H1 (cell line): ENCODE measurements around the gene HSDL2.

Experiments
- BRCA1 ChIP-seq: IDR thresholded peaks from 2 replicates; pipeline ENCODE4 v1.6.1; 2012; ENCODE audit warnings: low read depth, low read length, improper control_type of control experiment
- EZH2 ChIP-seq: fragments of 200-600 bp; sonication (generic); IDR thresholded peaks from 2 replicates; pipeline ENCODE4 v1.7.1; 2012; ENCODE audit warnings: low read depth, mild to moderate bottlenecking, moderate library complexity, low read length, inconsistent platforms; ENCODE audit not compliant: severe bottlenecking
- KDM1A ChIP-seq: fragments of 200-600, 300-600 bp; sonication (generic); IDR thresholded peaks from 2 replicates; pipeline ENCODE4 v1.7.1; 2016; ENCODE audit warnings: mild to moderate bottlenecking, low read length, borderline replicate concordance
- MAX ChIP-seq: IDR thresholded peaks from 2 replicates; pipeline ENCODE4 v1.6.1; 2012; ENCODE audit warnings: inconsistent platforms
- NANOG ChIP-seq: IDR thresholded peaks from 2 replicates; pipeline ENCODE4 v1.6.1; 2011; ENCODE audit warnings: low read length, low read depth, mild to moderate bottlenecking, inconsistent platforms; ENCODE audit not compliant: insufficient read depth, poor library complexity, severe bottlenecking
- POLR2A ChIP-seq, 2 experiments: IDR thresholded peaks; 1 replicate in 1 of 2; 2 replicates in 1 of 2; pipeline ENCODE4 v1.6.1; 2011; ENCODE audit warnings: low read depth in 2 of 2, low read length in 2 of 2, mild to moderate bottlenecking in 2 of 2; ENCODE audit errors: control extremely low read depth in 1 of 2
- SP1 ChIP-seq: IDR thresholded peaks from 2 replicates; pipeline ENCODE4 v1.6.1; 2011; ENCODE audit warnings: low read depth, low read length
- SUZ12 ChIP-seq: fragments of 200-600 bp; sonication (generic); IDR thresholded peaks from 2 replicates; pipeline ENCODE4 v1.6.1; 2012; ENCODE audit warnings: mild to moderate bottlenecking, inconsistent platforms, low read length, moderate library complexity, mixed read lengths
- YY1 ChIP-seq: IDR thresholded peaks from 2 replicates; pipeline ENCODE4 v1.6.1; 2011; ENCODE audit warnings: low read depth, mild to moderate bottlenecking, low read length
- TF ChIP-seq, protein P1 (sequence below): IDR thresholded peaks from 2 replicates; pipeline ENCODE4 v1.6.1; 2011; ENCODE audit warnings: low read length, improper control_type of control experiment
- TF ChIP-seq, protein P2 (sequence below), 3 experiments: IDR thresholded peaks; 1 replicate in 2 of 3; 2 replicates in 1 of 3; pipeline versions ENCODE4 v1.5.1 to v1.6.1; 2011; ENCODE audit warnings: low read length in 3 of 3, mild to moderate bottlenecking in 3 of 3, inconsistent platforms in 2 of 3, low read depth in 1 of 3, moderate library complexity in 1 of 3; ENCODE audit not compliant: insufficient read depth in 1 of 3; ENCODE audit errors: control extremely low read depth in 1 of 3

DNA sequence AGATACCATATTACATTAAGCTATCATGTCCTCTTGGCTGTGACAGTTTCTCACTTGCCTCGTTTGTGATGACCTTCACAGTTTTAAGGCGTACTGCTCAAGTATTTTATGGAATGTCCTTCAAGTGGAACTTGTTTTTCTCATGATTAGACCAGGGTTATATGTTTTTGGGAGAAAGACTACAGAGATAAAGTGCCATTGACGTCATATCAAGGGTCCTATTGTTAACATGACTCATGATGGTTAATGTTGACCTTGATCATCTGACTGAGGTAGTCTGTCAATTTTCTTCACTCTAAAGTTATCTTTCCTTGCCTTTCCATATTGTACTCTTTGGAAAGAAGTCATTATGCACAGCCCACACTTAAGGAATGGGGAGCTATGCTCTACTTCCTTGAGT, 28.7 kb upstream of the HSDL2 start:
- no peak for TF ChIP-seq YY1
- no peak for TF ChIP-seq MAX
- TF ChIP-seq, protein P1, sequence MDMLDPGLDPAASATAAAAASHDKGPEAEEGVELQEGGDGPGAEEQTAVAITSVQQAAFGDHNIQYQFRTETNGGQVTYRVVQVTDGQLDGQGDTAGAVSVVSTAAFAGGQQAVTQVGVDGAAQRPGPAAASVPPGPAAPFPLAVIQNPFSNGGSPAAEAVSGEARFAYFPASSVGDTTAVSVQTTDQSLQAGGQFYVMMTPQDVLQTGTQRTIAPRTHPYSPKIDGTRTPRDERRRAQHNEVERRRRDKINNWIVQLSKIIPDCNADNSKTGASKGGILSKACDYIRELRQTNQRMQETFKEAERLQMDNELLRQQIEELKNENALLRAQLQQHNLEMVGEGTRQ = no peak
- no peak for TF ChIP-seq POLR2A (IDR thresholded peaks at IDR 0.05; ENCODE audit: control extremely low read depth in 1 of 2, low read depth in 2 of 2, low read length in 2 of 2)
- no peak for TF ChIP-seq BRCA1
- no peak for TF ChIP-seq SP1
- TF ChIP-seq, protein P2, sequence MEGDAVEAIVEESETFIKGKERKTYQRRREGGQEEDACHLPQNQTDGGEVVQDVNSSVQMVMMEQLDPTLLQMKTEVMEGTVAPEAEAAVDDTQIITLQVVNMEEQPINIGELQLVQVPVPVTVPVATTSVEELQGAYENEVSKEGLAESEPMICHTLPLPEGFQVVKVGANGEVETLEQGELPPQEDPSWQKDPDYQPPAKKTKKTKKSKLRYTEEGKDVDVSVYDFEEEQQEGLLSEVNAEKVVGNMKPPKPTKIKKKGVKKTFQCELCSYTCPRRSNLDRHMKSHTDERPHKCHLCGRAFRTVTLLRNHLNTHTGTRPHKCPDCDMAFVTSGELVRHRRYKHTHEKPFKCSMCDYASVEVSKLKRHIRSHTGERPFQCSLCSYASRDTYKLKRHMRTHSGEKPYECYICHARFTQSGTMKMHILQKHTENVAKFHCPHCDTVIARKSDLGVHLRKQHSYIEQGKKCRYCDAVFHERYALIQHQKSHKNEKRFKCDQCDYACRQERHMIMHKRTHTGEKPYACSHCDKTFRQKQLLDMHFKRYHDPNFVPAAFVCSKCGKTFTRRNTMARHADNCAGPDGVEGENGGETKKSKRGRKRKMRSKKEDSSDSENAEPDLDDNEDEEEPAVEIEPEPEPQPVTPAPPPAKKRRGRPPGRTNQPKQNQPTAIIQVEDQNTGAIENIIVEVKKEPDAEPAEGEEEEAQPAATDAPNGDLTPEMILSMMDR (IDR thresholded peaks at IDR 0.05; ENCODE audit: control extremely low read depth in 1 of 3, insufficient read depth in 1 of 3, low read depth in 1 of 3, low read length in 3 of 3) = no peak
- TF ChIP-seq SUZ12 = no peak
- TF ChIP-seq EZH2 = no peak
- no peak for TF ChIP-seq NANOG
- no peak for TF ChIP-seq KDM1A
